Anterior cingulate cortex (tissue), 58 donors: ENCODE data around the gene MACROH2A2.
A peak's percentile ranks its signal among the peaks of the same experiment; 100 is the strongest.
"Not testable (repeated sequence)": the region's sequence is repeated elsewhere in the genome, so short reads cannot be mapped to it uniquely, and the experiment has no call there.

ENCODE experiments used
- DNase-seq, 58 donors: peaks; one replicate each; lab custom pipeline; 2025; lab: John Stamatoyannopoulos, UW

MACROH2A2 gene

GRCh38 chr10:70052462-70053217, at the start of gene MACROH2A2:
MACROH2A2 (plus strand) TSS chr10:70052846; CDS start chr10:70075659, 22,813 bp downstream.
- peak in 52 of 58 donors; percentile 12 to 78 (median 55) for DNase-seq

GRCh38 chr10:70007116-70007820, 45.4 kb upstream of the MACROH2A2 start:
- DNase-seq, result no peak

GRCh38 chr10:70031215-70031614, 21.4 kb upstream of the MACROH2A2 start:
- no peak for DNase-seq

- no peak for DNase-seq
Measured at GRCh38 chr10:70032667-70033289, 19.9 kb upstream of the MACROH2A2 start.

GRCh38 chr10:70034232-70034631, 18.4 kb upstream of the MACROH2A2 start:
- DNase-seq, result no peak

- DNase-seq, result no peak
Measured at GRCh38 chr10:70035531-70035930, 17.1 kb upstream of the MACROH2A2 start.

GRCh38 chr10:70038923-70039322, 13.7 kb upstream of the MACROH2A2 start:
- no peak for DNase-seq

- DNase-seq, result no peak
Measured at GRCh38 chr10:70041016-70041415, 11.6 kb upstream of the MACROH2A2 start.

- DNase-seq, result not testable (repeated sequence)
Measured at GRCh38 chr10:70041739-70042138, 10.9 kb upstream of the MACROH2A2 start.

GRCh38 chr10:70047066-70047465, 5.6 kb upstream of the MACROH2A2 start:
- DNase-seq, result not testable (repeated sequence)

GRCh38 chr10:70048030-70048723, 4.5 kb upstream of the MACROH2A2 start:
- no peak for DNase-seq

GRCh38 chr10:70051848-70052247, 798 bp upstream of the MACROH2A2 start:
- peak in 2 of 58 donors; percentile 1 to 20 for DNase-seq

- DNase-seq, result peak in 23 of 58 donors; percentile 4 to 52 (median 24)
Measured at GRCh38 chr10:70053218-70053840, 683 bp downstream of the MACROH2A2 start.

GRCh38 chr10:70053841-70054288, 1.2 kb downstream of the MACROH2A2 start:
- DNase-seq, result peak in 8 of 58 donors; percentile 4 to 35 (median 22)

- DNase-seq, result no peak
Measured at GRCh38 chr10:70054902-70055301, 2.3 kb downstream of the MACROH2A2 start.

GRCh38 chr10:70055550-70055949, 2.9 kb downstream of the MACROH2A2 start:
- no peak for DNase-seq

- no peak for DNase-seq
Measured at GRCh38 chr10:70057306-70057705, 4.7 kb downstream of the MACROH2A2 start.

GRCh38 chr10:70060389-70060788, 7.7 kb downstream of the MACROH2A2 start:
- no peak for DNase-seq

GRCh38 chr10:70063418-70064098, 10.9 kb downstream of the MACROH2A2 start:
- no peak for DNase-seq
